Mesothelial cell of epicardium (in vitro differentiated cells): ENCODE results near the gene FMOD. TPM values are rescaled to one million over a fixed set of nuclear protein-coding genes. Genes with fewer than 3 reads are reported as not detected.
A peak's percentile ranks its signal among the peaks of the same experiment; 100 is the strongest.

Source experiments
- DNase-seq, 2 experiments: peaks; one replicate each; pipeline ENCODE4 v3.0.0; 2021; ENCODE audit warnings: low spot score in 2 of 2; ENCODE audit not compliant: unreplicated experiment in 2 of 2
- H3K27ac Mint-ChIP-seq: 2 replicates; pipeline ENCODE4 v1.8.0; 2021; ENCODE audit warnings: mixed read lengths
- H3K27me3 Mint-ChIP-seq: 2 replicates; pipeline ENCODE4 v1.8.0; 2021; ENCODE audit warnings: low read depth, mixed read lengths
- H3K36me3 Mint-ChIP-seq: 2 replicates; pipeline ENCODE4 v1.8.0; 2021; ENCODE audit warnings: mixed read lengths
- H3K4me1 Mint-ChIP-seq: 2 replicates; pipeline ENCODE4 v1.8.0; 2021; ENCODE audit warnings: mixed read lengths
- H3K4me3 Mint-ChIP-seq: 2 replicates; pipeline ENCODE4 v1.8.0; 2021; ENCODE audit warnings: mild to moderate bottlenecking, moderate library complexity, mixed read lengths
- H3K9me3 Mint-ChIP-seq: 2 replicates; pipeline ENCODE4 v1.8.0; 2021; ENCODE audit warnings: mixed read lengths
- total RNA-seq: library from RNA; stranded (reverse); gene quantifications from 3 replicates; pipeline ENCODE4 v1.2.1, GENCODE V29; 2021
- TF ChIP-seq, protein P1 (sequence below): fragments of 200-600 bp; sonication (generic); IDR thresholded peaks from one replicate; pipeline ENCODE4 v1.5.0; 2021; ENCODE audit warnings: antibody characterized with exemption; ENCODE audit not compliant: unreplicated experiment

FMOD gene
- total RNA-seq, 1 donor from 2014 or later: 86.0 TPM

DNA sequence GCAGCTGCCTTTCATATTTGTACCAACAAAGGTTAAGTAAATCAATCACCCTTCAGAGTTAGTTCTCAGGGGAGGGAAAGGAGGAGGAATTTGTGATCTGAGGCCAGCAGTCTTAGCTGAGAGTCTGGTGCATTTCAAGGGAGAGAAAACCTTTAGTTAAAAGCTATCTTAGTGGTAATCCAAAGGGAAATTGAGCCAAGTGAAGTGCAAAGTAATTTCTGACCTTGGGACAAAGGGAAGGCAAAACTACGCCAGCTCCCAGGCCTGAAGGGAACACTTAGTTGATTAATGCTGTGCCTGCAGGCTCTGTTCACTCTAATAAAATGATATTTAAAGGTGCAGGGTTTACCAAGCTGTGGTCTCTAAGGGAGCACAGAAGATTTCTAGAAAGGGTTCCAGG, 23.1 kb upstream of the FMOD start:
- H3K4me3 Mint-ChIP-seq: no peak overlapping the region
- no peak for DNase-seq
- peaks cover 8% of the 10 kb centered on the region for H3K9me3 Mint-ChIP-seq
- H3K27me3 Mint-ChIP-seq: peaks cover 5% of the 10 kb centered on the region
- H3K4me1 Mint-ChIP-seq: peaks cover 28% of the 10 kb centered on the region
- no peaks in the 10 kb centered on the region for H3K36me3 Mint-ChIP-seq
- TF ChIP-seq, protein P1, sequence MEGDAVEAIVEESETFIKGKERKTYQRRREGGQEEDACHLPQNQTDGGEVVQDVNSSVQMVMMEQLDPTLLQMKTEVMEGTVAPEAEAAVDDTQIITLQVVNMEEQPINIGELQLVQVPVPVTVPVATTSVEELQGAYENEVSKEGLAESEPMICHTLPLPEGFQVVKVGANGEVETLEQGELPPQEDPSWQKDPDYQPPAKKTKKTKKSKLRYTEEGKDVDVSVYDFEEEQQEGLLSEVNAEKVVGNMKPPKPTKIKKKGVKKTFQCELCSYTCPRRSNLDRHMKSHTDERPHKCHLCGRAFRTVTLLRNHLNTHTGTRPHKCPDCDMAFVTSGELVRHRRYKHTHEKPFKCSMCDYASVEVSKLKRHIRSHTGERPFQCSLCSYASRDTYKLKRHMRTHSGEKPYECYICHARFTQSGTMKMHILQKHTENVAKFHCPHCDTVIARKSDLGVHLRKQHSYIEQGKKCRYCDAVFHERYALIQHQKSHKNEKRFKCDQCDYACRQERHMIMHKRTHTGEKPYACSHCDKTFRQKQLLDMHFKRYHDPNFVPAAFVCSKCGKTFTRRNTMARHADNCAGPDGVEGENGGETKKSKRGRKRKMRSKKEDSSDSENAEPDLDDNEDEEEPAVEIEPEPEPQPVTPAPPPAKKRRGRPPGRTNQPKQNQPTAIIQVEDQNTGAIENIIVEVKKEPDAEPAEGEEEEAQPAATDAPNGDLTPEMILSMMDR: no peak
- H3K27ac Mint-ChIP-seq: peak overlapping the region; percentile 73

DNA sequence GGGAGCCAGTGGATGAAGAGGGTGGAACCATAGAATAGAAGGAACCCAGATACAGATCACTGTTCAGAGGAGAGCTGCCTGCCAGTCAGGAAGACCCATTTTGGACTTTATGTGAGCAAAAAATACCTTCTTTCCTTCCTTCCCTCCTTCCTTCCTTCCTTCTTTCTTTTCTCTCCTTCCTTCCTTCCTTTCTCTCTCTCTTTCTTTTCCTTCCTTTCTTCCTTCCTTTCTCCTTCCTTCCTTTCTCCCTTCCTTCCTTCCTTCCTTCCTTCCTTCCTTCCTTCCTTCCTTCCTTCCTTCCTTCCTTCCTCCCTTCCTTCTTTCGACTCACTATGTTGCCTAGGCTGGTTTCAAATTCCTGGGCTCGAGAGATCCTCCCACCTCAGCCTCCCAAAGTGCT, 22.1 kb upstream of the FMOD start:
- no peak for DNase-seq
- no peaks in the 10 kb centered on the region for H3K36me3 Mint-ChIP-seq
- TF ChIP-seq, protein P1: no peak
- H3K27me3 Mint-ChIP-seq: peaks cover 5% of the 10 kb centered on the region
- peak overlapping the region; percentile 39 for H3K27ac Mint-ChIP-seq
- H3K9me3 Mint-ChIP-seq: peaks cover 8% of the 10 kb centered on the region
- peaks cover 21% of the 10 kb centered on the region for H3K4me1 Mint-ChIP-seq
- no peak overlapping the region for H3K4me3 Mint-ChIP-seq

DNA sequence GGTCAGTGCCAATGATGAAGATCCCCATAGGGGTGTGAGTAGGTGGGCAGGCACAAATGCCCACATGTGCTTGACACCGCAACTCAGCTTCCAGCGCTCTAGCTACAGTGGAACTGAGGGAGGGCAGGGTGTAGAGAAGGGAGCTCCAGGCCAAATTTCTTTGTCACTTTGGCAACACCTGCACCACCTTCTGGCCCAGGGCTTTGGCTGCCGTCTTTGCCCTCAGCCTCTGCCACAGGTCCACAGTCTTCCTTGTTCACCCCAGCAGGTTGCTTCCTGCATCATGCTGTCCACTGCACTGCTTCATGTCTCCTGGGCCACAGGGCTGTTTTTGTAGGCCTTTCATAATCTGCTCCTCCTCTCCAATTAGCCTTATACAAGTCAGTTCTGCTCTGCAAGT, 20.4 kb upstream of the FMOD start:
- Mint-ChIP-seq H3K27ac (no peak overlapping the region), H3K9me3 (no peaks in the 10 kb centered on the region), H3K36me3 (no peaks in the 10 kb centered on the region), H3K4me3 (no peak overlapping the region), H3K4me1 (peaks cover 21% of the 10 kb centered on the region), H3K27me3 (peaks cover 5% of the 10 kb centered on the region)
- no peak for DNase-seq
- TF ChIP-seq, protein P1: no peak

DNA sequence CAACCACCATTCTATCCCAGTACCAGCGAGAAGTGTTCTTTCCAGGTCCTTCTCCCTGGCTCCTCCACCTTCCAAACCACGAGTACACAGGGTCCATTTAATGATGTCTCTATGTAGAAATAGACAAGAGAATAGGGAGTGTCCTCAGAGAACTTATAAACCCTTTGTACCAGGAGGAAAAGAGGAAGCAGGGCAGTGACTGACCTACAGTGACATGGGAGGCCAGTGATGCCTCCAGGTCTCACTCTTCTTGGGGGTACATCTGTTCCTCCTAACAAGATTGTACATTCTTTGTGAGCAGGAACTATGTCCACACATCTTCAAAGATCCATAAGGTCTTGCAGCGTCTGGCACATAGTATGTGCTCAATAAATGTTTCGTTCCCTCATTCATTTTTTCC, 18.7 kb upstream of the FMOD start:
- TF ChIP-seq, protein P1: no peak
- peaks cover 21% of the 10 kb centered on the region for H3K4me1 Mint-ChIP-seq
- H3K27ac Mint-ChIP-seq: no peak overlapping the region
- H3K9me3 Mint-ChIP-seq: no peaks in the 10 kb centered on the region
- no peak overlapping the region for H3K4me3 Mint-ChIP-seq
- peaks cover 7% of the 10 kb centered on the region for H3K27me3 Mint-ChIP-seq
- no peak for DNase-seq
- H3K36me3 Mint-ChIP-seq: no peaks in the 10 kb centered on the region

DNA sequence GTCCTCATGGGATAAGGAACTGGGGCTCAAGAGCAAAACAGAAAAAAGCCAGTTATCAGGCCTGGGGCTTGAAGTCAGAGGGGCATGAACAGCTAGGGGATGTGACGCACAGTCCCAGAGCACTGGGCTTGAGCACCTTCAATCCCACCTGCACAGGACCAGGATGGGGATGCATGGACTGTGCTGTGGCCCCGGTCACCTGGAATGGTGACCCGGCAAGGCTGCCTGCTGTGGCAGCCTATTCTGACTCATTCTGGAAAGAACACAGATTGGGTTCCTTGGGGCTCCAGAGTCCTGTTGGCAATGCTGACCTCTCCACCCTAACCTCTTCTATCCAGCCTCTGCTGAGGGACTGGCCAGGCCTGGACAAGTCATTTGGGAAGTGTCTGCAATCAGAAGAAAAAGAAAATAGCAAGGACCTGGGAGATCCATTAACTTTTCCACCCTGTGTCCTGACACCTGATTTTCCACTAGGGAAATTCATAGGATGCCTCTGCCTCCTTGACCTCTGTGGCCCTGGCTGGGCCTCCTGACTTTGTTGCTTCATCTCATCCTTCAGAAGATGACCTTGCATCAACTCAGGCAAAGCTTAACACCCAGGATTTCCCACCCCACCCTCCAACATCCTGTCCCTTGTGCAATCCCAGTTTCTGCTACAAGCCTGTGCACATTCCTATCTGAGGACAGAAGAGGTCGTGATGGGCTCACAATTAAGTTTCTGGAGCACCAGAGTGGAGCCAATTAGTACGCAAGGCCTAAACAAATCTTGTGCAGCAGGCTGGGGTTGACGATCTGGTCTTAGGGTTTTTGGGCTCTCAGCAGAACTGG, 17.9 kb upstream of the FMOD start:
- peaks cover 23% of the 10 kb centered on the region for H3K4me1 Mint-ChIP-seq
- no peaks in the 10 kb centered on the region for H3K9me3 Mint-ChIP-seq
- H3K4me3 Mint-ChIP-seq: no peak overlapping the region
- TF ChIP-seq, protein P1: no peak
- no peak for DNase-seq
- H3K27me3 Mint-ChIP-seq: peaks cover 10% of the 10 kb centered on the region
- no peaks in the 10 kb centered on the region for H3K36me3 Mint-ChIP-seq
- no peak overlapping the region for H3K27ac Mint-ChIP-seq

DNA sequence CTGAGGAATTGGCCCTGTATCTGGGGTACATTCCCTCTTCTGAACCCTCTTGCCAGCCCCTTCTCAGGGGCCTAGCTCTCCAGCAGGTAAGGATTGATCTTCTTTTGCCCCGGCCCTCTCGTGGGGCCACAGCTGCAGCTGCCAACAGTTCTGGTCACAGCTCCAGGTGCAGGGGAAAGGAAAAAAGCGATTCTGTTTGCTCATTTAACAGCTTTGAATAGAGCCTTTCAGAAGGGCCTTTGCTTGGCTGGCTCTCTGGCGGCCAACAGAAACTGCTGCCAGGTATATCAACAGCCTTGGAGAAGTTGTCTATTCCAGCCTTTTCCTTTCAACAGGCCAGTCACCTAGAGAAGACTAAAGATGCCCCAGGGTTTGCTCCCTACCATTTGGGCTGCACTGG, 16.1 kb upstream of the FMOD start:
- Mint-ChIP-seq H3K4me1 (peaks cover 18% of the 10 kb centered on the region), H3K9me3 (no peaks in the 10 kb centered on the region), H3K27ac (no peak overlapping the region), H3K4me3 (no peak overlapping the region), H3K27me3 (peaks cover 10% of the 10 kb centered on the region), H3K36me3 (no peaks in the 10 kb centered on the region)
- TF ChIP-seq, protein P1: no peak
- no peak for DNase-seq
